Activated T-cell treated with anti-CD3 and anti-CD28 coated beads, Interleukin-2, amount 50 U/mL, for 72 hours (primary cell): ENCODE results near the gene GMNN. TPM values are rescaled to one million over a fixed set of nuclear protein-coding genes. Genes with fewer than 3 reads are reported as not detected.

ENCODE experiments used
- ATAC-seq, 2 donors: fragments of 150-1000 bp; cut with Tn5 transposase; replicated peaks in 1 of 2; 2 replicates each; pipeline ENCODE4 v1.10.0; 2021; ENCODE audit warnings: moderate library complexity in 2 of 2, mild to moderate bottlenecking in 1 of 2
- DNase-seq, 2 donors: peaks; one replicate each; pipeline ENCODE4 v3.0.0; 2021 to 2022; ENCODE audit warnings: mixed read lengths in 1 of 2
- H3K27ac Mint-ChIP-seq: one replicate; pipeline ENCODE4 v1.8.0; 2022; ENCODE audit warnings: mild to moderate bottlenecking, moderate library complexity, mixed read lengths
- H3K27me3 Mint-ChIP-seq: one replicate; pipeline ENCODE4 v1.8.0; 2022; ENCODE audit warnings: low read depth, mixed read lengths
- H3K36me3 Mint-ChIP-seq, 2 donors: one replicate each; pipeline ENCODE4 v1.8.0; 2022; ENCODE audit warnings: mixed read lengths in 2 of 2, mild to moderate bottlenecking in 1 of 2; ENCODE audit not compliant: insufficient read depth in 2 of 2
- H3K4me1 Mint-ChIP-seq: one replicate; pipeline ENCODE4 v1.8.0; 2022; ENCODE audit warnings: low read depth, mixed read lengths
- H3K4me3 Mint-ChIP-seq, 2 donors: one replicate each; pipeline ENCODE4 v1.8.0; 2022; ENCODE audit warnings: mild to moderate bottlenecking in 2 of 2, mixed read lengths in 2 of 2, moderate library complexity in 2 of 2
- H3K9me3 Mint-ChIP-seq, 2 donors: one replicate each; pipeline ENCODE4 v1.8.0; 2022; ENCODE audit warnings: mixed read lengths in 2 of 2
- total RNA-seq, 2 donors: library from RNA; stranded (reverse); gene quantifications; one replicate each; pipeline ENCODE4 v1.2.3, GENCODE V29; 2022

The GMNN gene
- total RNA-seq, 2 donors from 2014 or later = 50.8 to 58.5 TPM

DNA sequence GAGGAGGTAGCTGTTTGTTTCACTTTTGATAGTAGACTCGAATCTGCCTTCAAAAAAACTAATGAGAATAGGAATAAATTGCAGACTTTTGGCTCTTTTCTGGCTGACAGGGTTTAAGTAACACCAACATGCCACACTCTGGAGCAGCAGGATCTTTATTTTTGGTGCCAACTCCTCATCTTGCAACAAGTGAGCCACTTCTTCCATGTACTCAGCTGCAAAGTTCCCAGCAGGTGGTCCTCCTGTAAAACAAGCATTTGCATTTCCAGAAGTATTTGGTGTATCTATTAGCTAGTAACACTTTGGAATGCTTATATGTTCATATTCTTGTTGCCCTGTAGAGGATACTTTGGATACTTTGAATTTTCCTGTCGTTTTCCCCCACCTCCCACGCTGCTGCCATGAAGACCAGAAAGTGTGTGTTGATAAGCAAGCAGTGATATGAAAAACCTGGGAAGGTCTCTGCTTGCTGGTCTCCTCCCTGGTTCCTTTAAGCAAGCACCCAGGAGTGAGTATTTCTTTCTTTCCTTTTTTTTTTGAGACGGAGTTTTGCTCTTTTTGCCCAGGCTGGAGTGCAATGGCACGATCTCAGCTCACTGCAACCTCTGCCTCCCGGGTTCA lies 23.0 kb downstream of the GMNN start:
- Mint-ChIP-seq H3K9me3 (peaks cover 0 to 3% of the 10 kb centered on the region in 2 donors), H3K4me3 (no peak overlapping the region), H3K27me3 (no peaks in the 10 kb centered on the region), H3K27ac (no peak overlapping the region), H3K36me3 (peaks cover 0 to 2% of the 10 kb centered on the region in 2 donors), H3K4me1 (peaks cover 19% of the 10 kb centered on the region)
- ATAC-seq = no peak
- DNase-seq = no peak

DNA sequence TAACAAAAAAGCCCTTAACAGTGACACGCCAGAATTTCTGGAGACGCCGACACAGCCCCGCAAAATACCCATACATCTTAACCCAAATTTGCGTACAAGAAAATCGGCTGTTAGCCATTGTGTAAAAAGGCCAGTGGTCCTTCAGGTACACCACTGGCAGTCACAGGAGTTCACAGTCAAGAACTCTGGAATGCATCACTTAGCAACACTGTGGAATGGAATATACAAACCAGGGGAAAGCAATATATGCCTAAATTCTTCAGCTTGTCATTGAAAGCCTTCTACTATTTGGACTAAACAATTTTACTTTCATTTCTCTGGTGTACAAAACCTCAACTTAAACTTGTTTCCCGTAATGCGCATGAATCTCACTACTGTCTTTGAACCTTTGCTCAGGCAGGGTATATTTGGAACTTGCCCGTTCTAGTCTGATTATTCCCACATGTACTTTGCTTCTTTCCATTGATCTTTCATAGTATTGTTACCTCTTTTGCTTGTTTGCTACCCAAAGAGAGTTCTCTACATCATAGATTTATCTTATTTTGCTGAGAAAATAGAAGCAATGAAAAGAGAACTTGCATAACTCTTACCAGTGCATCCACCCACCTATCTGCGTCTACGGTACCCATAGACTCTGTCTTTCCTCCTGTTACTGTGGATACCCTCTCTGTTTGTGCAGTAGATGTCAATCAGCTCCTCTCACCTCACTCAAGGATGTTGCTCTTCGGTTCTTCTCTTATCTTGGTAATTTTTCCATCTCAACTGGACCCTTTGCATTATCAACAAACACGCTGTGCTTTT lies 24.2 kb downstream of the GMNN start, which contains the start of gene ARMH2:
TSS of gene ARMH2 (minus strand) at position 178 of the 801 bp plus-strand sequence. CDS start at position 118, 60 bp downstream.
- ATAC-seq = no peak
- Mint-ChIP-seq H3K36me3 (peaks cover 2 to 4% of the 10 kb centered on the region in 2 donors), H3K27me3 (no peaks in the 10 kb centered on the region), H3K27ac (peak within 1 kb of the TSS; percentile 3), H3K4me1 (peaks cover 19% of the 10 kb centered on the region), H3K4me3 (no peak within 1 kb of the TSS), H3K9me3 (peaks cover 0 to 3% of the 10 kb centered on the region in 2 donors)
- no peak for DNase-seq

DNA sequence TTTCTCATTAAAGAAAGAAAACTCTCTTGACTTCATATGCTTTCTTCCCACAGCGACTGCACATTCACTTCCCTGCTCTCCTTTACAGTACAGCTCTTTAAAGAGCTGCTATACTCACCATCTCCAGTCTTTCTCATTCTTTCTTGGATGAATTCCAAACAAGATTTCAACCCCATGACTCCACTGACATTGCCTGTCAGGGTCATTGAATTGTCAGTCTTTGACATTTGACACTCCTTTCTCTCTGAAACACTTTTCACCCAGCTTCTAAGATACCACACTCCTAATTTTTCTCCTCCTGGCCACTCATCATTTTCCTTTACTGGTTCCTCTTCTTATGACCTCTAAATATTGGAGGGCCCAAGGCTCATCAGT lies 24.8 kb downstream of the GMNN start:
- DNase-seq (no peak), ATAC-seq (no peak)
- Mint-ChIP-seq H3K27me3 (no peaks in the 10 kb centered on the region), H3K4me1 (peaks cover 19% of the 10 kb centered on the region), H3K4me3 (no peak overlapping the region), H3K27ac (peak overlapping the region; percentile 3), H3K36me3 (peaks cover 2 to 4% of the 10 kb centered on the region in 2 donors), H3K9me3 (peaks cover 0 to 3% of the 10 kb centered on the region in 2 donors)

DNA sequence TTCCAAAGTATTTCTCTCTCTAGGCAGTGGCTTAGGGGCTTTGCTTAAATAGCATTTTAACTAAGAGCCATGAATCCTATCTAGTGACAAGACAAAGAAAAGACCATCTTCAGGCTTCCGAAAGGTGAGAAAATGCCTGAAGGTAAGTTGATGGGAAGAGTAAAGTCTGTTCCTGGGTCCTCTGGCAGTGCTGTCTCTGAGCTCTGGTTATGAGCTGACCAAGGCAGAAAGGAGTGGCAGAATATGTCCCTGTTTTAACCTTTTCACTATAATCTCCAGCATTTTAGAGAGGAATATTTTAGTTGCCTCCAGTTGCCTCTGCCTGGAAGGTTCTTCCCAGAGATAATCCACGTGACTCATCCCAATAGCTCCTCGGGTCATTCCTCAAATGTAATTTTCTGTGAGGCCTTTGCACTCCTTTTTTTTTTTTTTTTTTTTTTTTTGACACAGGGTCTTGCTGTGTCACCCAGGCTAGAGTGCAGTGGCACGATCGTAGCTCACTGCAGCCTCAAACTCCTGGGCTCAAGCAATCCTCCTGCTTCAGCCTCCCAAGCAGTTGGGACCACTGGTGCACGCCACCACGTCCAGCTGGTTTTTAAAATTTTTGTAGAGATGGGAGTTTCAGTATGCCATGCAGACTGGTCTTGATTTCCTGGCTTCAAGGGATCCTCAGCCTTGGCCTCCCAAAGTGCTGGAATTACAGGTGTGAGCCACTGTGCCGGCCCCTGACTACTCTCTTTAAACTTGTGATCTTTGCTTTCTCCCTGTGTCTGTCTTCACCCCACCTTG lies 27.7 kb downstream of the GMNN start:
- H3K27ac Mint-ChIP-seq = peak overlapping the region; percentile 16

DNA sequence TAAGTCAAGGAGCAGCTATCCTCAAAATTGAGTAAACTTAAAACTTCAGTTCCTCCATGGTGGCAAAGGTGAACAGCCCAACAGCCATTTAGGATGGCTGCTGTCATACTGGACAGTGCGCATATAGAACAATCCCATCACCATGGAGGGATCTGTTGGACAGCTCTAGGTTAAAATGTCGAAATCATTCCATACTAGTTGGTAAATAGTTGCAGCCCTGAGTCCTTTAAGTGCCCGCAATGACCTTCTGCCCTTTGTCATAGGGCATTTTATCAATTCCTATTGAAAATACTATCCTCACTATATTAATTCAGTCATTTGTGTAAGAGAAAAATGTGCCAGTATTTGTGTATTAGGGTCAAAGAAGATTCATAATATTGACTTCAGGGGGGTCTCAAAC lies 32.8 kb downstream of the GMNN start:
- Mint-ChIP-seq H3K36me3 (peaks cover 2 to 19% of the 10 kb centered on the region in 2 donors), H3K4me3 (no peak overlapping the region), H3K9me3 (no peaks in the 10 kb centered on the region), H3K4me1 (no peaks in the 10 kb centered on the region), H3K27ac (no peak overlapping the region), H3K27me3 (no peaks in the 10 kb centered on the region)
- DNase-seq = no peak
- no peak for ATAC-seq

More for the DNA sequence above, 27.7 kb downstream of the GMNN start:
- Mint-ChIP-seq H3K36me3 (peaks cover 2 to 12% of the 10 kb centered on the region in 2 donors), H3K9me3 (peaks cover 0 to 1% of the 10 kb centered on the region in 2 donors), H3K27me3 (no peaks in the 10 kb centered on the region), H3K4me3 (no peak overlapping the region), H3K4me1 (peaks cover 11% of the 10 kb centered on the region)
- DNase-seq (no peak), ATAC-seq (no peak)

DNA sequence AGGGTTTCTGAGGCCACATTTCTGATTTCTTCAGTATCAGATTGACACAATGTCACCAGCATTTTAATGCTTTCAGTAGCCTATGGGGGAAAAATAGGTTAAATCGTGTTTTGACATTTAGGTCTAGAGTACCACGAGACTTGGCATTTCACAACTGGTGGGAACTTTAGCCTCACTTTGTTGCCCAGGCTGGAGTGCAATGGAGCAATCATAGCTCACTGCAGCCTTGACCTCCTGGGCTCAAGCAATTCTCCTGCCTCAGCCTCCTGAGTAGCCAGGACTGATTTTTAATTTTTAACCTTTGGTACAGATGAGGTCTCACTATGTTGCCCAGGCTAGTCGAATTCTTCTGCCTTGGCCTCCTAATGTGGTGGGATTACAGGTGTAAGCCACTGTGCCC lies 35.0 kb downstream of the GMNN start:
- no peaks in the 10 kb centered on the region for H3K9me3 Mint-ChIP-seq
- no peaks in the 10 kb centered on the region for H3K27me3 Mint-ChIP-seq
- no peaks in the 10 kb centered on the region for H3K4me1 Mint-ChIP-seq
- no peak overlapping the region for H3K27ac Mint-ChIP-seq
- ATAC-seq (no peak), DNase-seq (no peak)
- H3K4me3 Mint-ChIP-seq = no peak overlapping the region
- peaks cover 0 to 16% of the 10 kb centered on the region in 2 donors for H3K36me3 Mint-ChIP-seq

DNA sequence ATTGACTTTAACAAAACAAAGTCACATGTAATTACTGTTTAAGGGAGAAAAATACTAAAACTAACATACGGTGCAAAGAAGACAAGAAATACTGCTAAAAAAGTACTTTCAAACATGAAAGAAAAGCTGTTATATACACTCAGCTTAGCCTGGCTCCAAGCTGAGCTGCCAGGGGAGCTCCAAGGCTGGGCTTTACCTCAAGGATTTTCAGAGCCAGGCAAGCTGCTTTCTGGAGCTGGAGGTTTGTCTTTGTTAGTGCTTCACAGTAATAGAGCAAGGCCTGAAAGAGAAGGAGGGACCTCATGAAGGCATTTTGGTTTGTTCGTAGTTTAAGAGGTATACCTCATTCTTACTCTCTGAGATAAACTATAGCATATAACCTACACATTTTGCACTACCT lies 43.6 kb downstream of the GMNN start:
- ATAC-seq = no peak
- Mint-ChIP-seq H3K4me1 (peaks cover 5% of the 10 kb centered on the region), H3K27ac (no peak overlapping the region), H3K9me3 (no peaks in the 10 kb centered on the region), H3K4me3 (no peak overlapping the region), H3K36me3 (peaks cover 6 to 7% of the 10 kb centered on the region in 2 donors), H3K27me3 (no peaks in the 10 kb centered on the region)
- no peak for DNase-seq

DNA sequence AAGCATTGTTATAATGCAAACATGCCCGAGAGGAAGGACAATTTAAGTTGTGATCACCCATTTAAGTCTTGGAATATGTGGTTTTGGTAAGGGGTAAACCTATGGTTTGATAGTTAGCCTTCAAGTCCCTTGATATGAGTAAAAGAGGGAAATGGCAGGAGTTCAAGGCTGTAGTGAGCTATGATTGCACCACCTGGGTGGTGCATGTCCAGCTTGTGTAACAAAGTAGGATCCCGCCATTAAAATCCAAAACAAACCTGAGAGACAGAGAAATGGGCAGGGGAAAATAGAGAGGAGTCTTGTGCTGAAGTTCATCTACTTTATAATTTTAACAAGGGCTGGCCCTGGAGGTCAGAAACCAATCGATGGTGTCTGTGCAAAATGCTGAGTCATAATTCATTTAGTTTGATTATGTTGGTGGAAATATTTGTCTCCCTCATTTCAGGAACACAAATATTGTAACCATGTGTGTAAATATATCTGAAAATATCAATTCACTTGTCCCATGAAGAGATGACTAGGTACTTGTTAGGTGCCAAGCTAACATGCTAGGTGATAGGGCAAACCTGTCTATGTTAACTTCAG lies 47.2 kb downstream of the GMNN start:
- Mint-ChIP-seq H3K4me3 (no peak overlapping the region), H3K4me1 (peaks cover 5% of the 10 kb centered on the region), H3K9me3 (no peaks in the 10 kb centered on the region), H3K36me3 (peaks cover 9 to 18% of the 10 kb centered on the region in 2 donors), H3K27ac (peak overlapping the region; percentile 78), H3K27me3 (no peaks in the 10 kb centered on the region)
- ATAC-seq (no peak), DNase-seq (no peak)

DNA sequence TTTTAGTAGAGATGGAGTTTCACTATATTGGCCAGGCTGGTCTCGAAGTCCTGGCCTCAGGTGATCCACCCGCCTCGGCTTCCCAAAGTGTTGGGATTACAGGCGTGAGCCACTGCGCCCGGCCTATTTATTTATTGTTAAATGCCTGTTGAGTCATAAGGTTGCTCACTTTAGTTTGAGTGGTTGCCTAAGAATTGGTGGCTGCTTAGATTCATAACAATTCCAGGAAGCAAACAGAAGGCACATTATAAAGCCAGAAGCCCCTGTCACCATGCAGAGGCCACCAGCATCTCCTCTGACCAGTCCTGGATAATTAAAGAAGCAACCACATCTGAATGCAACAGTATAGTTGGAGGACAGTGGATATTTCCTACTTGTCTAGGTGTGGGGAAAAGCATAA lies 48.0 kb downstream of the GMNN start:
- ATAC-seq = no peak
- H3K27ac Mint-ChIP-seq = no peak overlapping the region
- no peak for DNase-seq

DNA sequence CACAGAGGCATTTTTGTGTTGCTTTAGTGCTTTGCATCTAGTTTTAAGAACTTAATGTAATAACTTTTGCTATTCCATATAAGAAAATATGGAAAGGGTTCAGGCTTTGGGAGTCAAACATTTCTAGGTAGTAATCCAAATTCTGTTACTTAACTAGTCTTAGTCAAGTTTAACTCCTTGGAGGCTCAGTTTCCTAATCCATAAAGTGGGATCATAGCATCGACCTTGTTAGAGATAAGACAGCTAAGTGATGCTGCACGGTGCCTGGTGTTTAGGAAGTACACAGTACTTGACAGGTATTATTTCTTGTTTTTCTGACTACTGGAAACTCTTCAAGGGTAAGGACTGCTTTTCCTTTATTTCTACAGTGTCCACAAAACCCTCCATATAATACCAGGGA lies 48.4 kb downstream of the GMNN start:
- Mint-ChIP-seq H3K27ac (peak overlapping the region; percentile 17), H3K4me1 (peaks cover 11% of the 10 kb centered on the region), H3K36me3 (peaks cover 10 to 22% of the 10 kb centered on the region in 2 donors), H3K27me3 (no peaks in the 10 kb centered on the region), H3K9me3 (no peaks in the 10 kb centered on the region), H3K4me3 (no peak overlapping the region)
- ATAC-seq = no peak
- DNase-seq = no peak

More for the DNA sequence above, 48.0 kb downstream of the GMNN start:
- peaks cover 10 to 22% of the 10 kb centered on the region in 2 donors for H3K36me3 Mint-ChIP-seq
- no peak overlapping the region for H3K4me3 Mint-ChIP-seq
- no peaks in the 10 kb centered on the region for H3K27me3 Mint-ChIP-seq
- no peaks in the 10 kb centered on the region for H3K9me3 Mint-ChIP-seq
- H3K4me1 Mint-ChIP-seq = peaks cover 11% of the 10 kb centered on the region

DNA sequence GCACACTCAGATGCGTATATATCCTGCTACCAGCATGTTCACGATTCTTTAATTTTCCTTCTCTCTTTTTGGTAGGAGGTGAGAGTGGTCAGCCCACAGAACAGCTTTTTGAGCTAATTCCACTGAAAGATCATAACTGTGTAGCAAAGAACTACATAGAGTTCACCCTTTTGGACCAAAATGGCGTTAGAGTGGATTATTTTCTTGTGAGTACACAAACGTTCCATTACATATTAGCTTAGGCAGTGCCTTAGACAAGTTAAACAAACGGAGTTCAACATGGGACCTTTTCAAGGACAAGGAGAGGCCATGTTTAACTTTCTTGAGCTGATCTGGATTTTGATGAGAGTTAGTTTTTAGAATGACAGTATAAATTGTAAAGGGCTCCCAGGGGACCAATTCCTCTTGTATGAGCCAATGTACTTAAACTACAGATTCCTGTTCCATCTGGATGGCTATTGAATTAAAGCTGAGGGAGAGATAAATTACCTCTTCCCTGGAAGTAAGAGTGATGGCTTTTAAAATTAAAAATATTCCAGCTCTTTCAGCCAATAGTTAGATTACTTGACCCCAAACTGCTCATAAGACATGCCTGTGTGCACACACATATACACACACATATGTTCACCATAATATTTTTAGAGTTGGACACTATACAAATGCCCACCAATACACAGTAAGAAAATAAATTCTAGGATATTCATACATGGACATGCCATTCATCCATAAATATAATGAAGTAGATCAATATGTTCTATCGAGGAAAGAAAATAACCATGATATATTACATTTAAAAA lies 49.6 kb downstream of the GMNN start:
- ATAC-seq = no peak
- Mint-ChIP-seq H3K4me1 (peaks cover 11% of the 10 kb centered on the region), H3K9me3 (no peaks in the 10 kb centered on the region), H3K27ac (peak overlapping the region; percentile 51), H3K4me3 (no peak overlapping the region), H3K27me3 (no peaks in the 10 kb centered on the region), H3K36me3 (peaks cover 12 to 22% of the 10 kb centered on the region in 2 donors)
- DNase-seq = no peak

DNA sequence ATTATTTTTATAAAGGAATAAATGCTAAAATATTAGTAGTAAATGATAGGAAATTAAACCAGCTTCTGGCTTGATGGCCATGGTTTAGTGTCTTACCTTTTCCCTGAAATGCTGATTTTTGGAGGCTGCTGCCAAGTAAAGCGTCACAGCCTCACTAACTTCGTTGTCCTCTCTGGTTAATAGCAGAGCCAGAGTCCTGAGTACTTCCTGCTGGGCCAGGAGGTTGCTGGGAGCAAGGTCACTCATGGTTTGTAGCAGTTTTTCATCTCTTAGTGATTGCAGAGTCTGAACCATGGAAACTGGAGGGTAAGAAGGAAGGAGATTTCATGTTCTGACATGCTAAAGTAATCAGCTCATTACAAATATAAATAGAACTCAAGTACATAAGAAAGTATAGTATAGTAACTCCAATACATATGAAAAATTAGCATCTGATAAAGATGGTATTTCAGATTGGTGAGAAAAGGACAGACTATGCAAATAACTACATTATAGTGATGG lies 50.4 kb downstream of the GMNN start:
- Mint-ChIP-seq H3K4me3 (no peak overlapping the region), H3K4me1 (peaks cover 11% of the 10 kb centered on the region), H3K9me3 (no peaks in the 10 kb centered on the region), H3K27ac (peak overlapping the region; percentile 14), H3K27me3 (no peaks in the 10 kb centered on the region), H3K36me3 (peaks cover 12 to 22% of the 10 kb centered on the region in 2 donors)
- no peak for DNase-seq
- ATAC-seq = no peak
